CD4-positive, alpha-beta T cell treated with Interleukin-6 at 100 ng/mL for 8 hours (primary cell): Measurements from ENCODE around the gene DMAP1.

Experiments used
- DNase-seq: peaks from one replicate; pipeline ENCODE4 v3.0.0-alpha.2; 2020; ENCODE audit warnings: mixed read lengths, low spot score

The DMAP1 gene

DNA sequence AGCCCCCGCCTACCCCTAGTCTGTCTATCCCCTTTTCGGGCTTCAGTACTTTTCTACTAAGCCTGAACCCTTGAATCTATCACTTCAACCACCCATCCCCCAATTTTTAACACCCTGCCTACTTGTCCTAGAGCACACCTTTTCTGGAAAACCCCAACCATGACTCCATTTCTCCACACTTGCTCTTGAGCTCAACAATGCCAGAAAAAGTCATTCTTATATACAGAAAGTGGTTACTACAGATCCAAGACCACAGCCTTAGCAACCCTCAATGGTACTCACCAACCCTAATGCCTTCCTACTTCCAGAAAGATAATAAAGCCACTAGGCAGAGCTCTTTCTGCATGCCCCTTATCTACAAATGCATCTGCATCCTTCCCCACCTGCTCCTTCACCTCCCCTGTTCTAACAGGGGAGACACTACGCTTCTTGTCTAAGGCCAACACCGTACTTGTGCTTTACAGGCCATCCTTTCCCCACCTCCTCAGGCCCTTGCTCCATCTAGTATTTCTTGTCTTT is 41.2 kb downstream of the DMAP1 start:
- DNase-seq = no peak

DNA sequence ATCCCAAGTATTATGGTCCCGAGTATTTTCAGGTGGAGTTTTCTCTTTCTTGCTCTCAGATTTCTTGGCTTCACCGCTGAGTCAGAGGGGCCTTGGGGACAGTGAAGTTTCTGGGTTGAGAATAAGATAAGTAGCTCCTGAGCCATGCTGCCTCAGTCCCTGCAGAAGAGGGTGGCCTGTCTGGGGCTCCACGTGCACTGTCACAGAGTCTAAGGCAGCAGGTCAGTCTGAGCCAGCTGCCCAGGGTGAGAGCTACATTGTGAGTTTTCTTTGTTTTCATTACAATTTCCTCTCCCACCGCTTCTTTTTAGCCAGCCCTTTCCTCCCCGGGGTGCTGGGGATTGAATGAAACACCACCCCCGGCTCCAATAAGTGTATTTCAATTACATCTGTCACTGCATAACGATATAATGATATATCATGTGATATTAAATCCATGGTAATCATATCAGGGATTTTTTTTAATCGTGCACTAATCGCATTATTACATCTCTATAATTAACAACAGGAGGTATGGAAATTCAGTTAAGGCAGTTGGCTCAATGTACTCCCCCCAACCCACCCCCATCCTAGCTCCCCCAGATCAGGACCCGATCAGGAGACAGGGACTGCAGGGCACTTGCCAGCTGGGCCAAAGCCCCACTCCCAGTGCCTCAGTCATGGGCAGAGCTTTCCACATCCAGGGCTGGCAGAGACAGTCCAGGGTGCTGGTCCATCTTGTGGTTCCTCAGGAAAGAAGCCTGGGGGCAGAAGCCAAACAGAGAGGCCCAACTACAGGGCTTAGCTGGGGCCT is 43.7 kb downstream of the DMAP1 start:
- DNase-seq = no peak

DNA sequence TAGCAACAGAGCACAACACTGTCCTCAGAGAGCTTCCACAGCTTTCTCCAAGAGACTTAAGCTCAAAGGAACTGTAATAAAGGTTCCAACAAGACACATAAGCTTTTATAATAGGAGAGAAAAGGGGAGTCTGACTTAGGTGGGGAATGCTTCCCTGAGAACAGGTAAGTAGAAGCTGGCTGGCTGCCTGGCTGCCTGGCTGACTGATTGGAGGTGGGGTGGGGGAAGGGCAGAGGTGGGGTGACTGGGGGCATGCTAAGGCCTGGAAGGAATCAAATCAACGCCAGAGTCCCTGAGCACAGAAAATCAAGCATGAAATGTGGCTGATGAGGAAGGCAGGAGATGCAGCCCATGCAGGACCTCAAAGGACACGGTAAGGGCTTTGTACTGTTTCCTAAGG is 45.8 kb downstream of the DMAP1 start:
- DNase-seq = no peak

DNA sequence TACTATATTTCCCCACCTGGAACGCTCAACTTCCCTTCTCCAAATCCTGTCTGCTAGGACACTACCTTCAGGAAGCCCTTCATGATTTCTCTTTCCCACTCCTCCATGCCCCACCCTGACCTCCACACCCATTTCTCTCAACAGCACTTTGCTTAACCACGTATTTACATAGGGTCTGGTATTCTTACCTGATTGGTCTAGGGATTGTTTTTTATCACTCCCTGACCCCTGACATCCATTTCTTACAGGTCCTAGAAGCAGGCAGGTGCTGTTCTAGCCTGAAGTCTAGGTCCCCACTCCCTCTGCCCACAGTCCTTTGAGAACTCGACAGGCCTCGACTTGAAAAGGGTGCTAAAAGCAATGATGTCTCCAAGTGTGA is 47.5 kb downstream of the DMAP1 start:
- DNase-seq = no peak

DNA sequence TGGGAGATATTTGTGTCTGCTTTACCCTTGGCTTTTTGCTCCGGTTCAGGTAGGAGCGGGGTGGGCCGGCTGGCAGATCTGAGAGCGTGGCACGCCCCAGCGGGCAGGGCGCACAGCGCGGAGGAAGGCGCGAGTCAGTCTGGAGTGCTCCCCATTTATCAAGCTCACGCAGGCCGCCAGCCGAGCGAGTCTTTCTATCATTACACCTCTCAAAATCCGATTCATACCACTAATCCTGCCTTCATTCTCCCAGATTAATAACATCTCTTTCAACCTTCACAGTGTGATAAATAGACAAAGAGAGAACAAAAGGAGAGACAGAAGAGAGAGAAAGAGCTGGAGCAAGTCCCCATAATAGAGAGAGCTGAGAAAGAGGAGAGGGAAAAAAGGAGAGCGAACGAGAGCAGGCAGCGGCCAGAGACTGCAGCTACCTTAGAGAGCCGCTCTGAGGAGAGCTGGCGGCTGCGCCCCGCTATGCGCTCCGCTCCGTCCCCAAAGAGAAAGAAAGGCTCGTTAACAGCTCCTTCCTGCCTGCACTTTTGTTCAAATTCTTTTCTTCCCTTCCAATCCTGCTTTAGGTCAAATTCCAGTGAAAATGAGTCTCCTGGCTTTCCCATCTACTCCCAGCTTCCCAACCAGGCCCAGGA is 48.0 kb downstream of the DMAP1 start:
- DNase-seq = no peak

DNA sequence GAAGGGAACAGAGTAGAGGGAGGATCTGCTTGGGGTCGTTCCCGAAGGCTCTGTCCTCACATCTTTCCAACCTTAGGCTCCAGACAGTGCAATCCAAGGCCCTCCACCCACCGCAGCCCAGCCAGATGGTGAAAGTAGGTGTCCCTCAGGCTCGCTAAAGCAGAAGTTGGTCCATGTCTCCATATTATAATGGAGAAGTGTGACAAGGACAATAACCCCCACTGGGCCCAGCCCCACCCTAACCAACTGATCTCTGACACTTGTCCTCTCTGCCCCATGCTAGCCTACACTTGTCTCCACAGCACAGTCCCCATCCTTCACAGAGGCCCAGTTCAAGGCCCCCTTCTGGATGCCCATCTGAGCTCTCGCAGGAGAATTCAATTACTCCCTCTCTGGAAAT is 48.7 kb downstream of the DMAP1 start:
- no peak for DNase-seq

DNA sequence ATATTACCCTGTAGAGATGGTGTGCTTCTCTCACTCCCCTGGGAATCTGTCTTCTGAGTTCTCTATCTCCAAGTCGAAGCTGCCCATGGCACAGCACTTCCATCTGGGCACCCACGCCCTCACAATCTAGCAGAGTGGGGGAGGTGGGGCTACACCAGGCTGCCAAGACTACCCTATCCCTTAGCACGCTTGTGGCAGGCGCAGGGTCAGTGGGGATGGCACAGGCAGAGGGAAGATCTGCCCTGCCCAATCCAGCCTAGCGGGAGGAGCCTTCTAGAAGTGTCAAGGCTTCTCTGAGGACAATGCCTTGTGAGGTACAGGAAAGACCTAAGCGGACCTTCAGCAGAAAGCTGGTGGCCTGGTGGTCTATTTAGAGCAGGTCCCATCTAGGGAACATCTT is 49.1 kb downstream of the DMAP1 start:
- DNase-seq = no peak

DNA sequence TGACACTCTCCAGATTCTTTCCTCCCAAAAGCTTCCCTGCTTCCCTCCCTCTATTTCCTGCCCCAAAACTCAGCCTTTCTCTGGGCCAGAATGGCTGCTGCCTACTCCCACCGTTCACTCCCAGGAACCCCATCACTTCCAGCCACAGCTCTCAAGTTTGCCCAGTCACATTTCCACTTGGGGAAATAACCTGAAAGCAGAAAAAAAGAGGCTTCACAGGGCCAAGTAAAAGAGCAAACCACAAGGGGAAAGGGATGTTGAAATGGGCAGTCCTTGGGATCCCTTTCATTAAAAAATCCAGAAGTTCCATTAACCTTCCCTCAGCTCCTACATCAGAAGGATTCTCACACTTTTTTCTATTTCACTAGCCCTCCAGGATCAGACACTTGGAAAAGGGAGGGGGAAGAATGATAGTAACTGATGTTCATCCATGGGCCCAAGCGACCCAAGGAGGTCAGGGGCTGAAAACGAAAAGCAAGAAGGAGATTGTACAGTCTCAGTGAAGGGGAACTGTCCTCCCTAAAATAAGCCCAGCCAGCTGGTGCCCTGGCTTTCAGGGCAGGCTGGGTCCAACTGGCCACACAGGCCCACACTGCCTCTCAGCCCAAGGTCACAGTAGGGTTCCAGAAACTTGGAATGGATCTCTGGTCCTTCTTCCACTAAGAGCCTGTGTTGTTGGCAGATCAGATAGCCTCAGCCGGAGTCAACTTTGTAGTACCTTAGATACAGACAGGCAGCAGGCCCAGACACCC is 49.7 kb downstream of the DMAP1 start:
- DNase-seq = no peak

DNA sequence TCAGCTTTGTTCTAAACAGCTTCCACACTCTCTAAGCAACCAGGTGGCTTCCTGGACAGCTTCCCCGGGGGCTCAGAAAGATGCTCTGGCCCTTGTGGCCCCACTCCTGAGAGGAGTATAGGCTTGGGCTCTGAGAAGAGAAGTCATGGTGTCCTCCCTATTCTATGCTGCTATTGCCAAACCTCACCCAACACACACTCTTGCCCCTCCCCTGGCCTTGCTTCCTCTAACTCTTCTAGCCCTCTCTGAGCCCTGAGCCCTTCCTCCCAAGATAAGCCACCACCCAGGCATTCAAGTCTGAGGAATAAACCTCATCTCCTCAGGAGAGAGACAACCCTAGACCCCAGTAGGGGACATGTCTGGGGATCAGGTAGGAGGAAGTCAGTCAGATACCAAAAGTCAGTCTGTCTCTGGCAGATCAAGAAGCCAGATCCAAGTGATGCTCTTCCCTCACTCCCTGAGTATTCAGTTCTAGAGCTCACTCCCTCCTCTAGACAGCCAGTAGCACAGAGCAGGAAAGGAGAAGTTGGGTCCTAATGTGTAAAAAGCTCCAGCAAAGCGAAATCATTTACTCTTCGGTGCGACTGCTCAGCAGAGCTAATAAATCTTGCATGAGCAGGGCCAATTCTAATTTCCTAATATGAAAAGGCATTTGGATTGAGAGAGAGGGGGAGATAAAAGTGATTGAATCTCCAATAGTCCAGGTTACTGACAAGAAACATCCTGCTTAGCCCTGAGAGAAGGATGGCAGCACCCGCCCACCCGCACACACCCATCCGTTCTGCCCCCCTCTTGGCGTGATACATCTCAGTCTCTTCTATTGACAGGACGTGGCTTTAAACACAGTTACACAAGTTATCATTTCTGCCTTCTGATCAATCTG is 50.5 kb downstream of the DMAP1 start:
- DNase-seq = no peak

DNA sequence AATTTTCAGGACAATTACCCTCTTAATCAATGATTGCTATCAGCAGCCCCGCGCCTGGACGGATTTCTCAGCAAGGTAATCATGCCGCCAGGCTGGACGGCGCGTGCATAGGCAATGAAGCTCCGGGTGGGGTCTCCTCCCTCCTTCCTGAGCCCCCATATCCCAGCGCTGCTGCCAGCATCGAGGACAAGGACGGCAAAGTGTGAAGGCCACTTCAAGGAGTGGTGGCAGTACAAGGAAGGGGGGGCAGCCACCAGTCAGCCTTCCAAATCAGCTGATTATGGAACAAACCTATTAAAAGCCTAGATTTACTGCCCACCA is 51.1 kb downstream of the DMAP1 start:
- DNase-seq = no peak

DNA sequence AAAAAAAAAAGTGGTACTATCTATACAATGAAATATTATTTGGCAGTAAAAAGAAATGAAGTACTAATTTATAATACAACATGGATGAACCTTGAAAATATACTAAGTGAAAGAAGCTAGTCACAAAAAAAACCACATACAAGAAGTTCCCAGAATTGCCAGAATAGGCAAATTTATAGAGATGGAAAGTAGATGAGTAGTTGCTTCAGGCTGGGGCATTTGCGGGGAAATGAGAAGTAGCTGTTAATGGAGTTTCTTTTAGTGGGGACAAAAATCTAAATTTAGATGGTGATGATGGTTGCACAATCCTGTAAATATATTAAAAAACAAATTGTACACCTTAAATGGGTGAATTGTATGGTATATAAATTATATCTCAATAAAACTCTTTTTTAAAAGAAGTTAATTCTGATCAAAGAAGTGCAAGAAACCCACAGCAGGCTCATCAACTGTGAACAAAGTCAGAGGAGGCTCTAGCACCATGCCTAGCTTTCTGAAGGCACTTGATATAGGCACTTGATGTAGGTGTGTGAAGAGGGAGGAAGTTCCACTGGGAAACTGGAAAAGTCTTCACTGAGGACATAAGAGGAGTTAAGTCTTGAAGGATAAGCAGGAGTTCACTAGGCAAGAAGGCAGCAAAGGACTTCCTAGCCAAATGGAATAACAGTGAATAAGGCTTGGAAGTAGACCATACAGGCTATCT is 52.5 kb downstream of the DMAP1 start:
- no peak for DNase-seq

DNA sequence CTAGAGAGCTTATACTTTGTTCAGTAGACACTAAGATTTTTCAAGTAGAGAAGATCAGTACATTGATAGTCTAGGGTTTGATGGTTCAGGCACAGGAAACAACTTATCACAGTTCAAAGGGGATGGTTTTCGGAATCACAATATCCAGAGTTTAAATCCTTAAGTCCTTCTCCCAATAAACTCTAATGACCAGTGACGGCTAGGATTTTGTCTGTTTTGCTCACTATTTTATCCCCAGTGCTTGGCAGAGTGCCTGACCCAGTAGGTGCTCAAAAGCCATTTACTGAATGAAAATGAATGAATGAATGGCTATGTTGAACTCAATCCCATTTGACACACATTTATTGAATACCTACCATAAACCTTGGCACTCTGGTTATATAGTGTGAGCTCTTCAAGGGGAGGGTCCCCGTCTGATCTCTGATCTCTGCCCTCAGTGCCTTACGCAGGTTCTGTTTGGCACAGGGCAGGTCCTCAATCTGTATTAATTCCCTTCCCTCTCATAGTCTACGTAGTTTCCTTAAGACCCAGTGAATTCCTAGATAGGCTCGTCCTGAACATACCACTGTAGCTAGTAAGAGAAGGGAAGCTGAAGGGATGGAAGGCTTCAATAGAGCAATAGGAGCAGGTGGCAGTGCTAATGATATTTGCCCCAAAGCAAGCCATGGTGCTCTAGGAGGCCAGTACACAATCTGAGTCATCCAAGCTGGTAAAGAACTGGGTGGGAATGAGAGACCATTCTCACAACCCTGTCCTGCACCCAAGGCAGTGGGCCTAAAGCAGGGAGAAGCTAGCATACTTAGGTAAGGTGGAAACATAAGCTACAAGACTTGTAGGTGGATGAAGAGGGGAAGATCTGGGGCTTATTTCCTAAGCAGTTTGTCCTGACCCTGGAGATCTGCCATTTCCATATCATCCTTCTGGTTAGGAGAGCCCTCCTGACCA is 53.4 kb downstream of the DMAP1 start:
- DNase-seq = no peak

DNA sequence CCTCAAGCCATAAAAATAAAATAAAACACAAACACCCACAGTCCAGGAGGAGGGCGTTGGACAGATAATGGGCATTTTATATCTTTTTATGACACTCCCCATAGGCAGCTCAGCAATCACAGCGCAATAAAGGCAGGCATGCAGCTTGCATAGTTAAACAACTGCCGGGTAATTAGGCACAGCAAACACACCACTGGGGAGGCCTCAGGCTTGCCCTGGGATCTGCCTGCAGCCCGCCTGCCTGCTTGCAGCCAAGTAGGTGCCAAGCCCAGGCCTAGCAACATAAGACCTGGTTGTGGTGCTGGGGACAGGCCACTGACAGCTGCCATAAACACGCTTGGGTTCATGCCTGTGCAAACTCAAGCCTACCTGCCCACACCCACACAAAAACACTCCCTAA is 54.2 kb downstream of the DMAP1 start:
- DNase-seq = no peak

DNA sequence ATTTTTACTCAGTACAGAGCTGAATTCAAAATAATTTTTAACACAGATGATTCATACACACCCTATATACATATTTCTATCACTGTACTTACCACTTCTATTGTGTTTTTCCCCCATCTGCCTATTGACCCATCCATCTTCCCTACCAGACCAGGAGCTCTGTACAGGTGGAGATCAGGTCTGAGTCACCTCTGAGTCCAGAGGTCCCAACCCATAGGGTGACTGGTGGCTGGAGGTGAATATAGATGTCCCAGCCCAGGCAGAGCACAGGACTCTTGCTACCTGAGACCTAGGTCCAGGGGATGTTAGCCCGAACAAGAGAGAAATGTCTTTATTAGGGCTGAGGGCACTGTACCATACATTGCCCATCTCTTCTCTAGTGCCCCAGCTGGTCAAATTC is 54.8 kb downstream of the DMAP1 start:
- DNase-seq = no peak
